ENCODE measurements around the gene SPCS3. TPM values are rescaled to one million over a fixed set of nuclear protein-coding genes. Genes with fewer than 3 reads are reported as not detected.
"Not testable (repeated sequence)": the region's sequence is repeated elsewhere in the genome, so short reads cannot be mapped to it uniquely, and the experiment has no call there.

SPCS3 gene
- total RNA-seq, 1 experiment from 2014 or later, result 117 TPM

DNA sequence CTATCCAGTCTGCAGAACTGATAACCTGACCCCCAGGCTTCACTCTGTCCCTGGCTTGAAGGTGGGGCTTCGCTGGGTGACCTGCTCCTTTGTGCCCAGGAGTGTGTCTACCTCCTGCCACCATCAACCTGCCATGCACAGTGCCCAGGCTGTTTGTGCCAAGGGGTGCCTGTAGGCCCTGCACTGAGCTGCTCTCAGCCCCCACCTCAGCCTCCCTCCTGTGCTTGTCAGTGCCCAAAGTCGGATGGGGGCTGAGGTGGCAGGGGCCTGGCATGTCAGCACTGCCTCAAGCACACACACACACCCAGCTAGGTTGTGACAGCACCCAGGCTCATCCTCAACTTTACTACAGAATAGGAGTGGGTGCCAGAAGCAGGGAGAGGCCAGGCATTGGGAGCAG is 23.5 kb downstream of the SPCS3 start:
- CTCF ChIA-PET, result no interaction called here
- peaks cover 25% of the 10 kb centered on the region for H3K36me3 Mint-ChIP-seq
- no peak overlapping the region for H3K27ac Mint-ChIP-seq
- no peak overlapping the region for H3K4me3 Mint-ChIP-seq
- H3K4me1 Mint-ChIP-seq, result peaks cover 11% of the 10 kb centered on the region
- H3K27me3 Mint-ChIP-seq (ENCODE audit: low read depth), result no peaks in the 10 kb centered on the region; the same call in 1 of the 2 replicates
- ATAC-seq (no peak), DNase-seq (ENCODE audit: low spot score) (no peak)
- no peak for TF ChIP-seq KAT7 (CRISPR knock-in tag; IDR thresholded peaks at IDR 0.05; ENCODE audit: borderline replicate concordance)
- no peak for TF ChIP-seq TCF7 (CRISPR knock-in tag; IDR thresholded peaks at IDR 0.05; ENCODE audit: low read depth)
- TF ChIP-seq SOX15 (CRISPR knock-in tag; IDR thresholded peaks at IDR 0.05), result no peak
- no peak for TF ChIP-seq CBFB (CRISPR knock-in tag; IDR thresholded peaks at IDR 0.05; ENCODE audit: low read depth)
- TF ChIP-seq, protein P1, sequence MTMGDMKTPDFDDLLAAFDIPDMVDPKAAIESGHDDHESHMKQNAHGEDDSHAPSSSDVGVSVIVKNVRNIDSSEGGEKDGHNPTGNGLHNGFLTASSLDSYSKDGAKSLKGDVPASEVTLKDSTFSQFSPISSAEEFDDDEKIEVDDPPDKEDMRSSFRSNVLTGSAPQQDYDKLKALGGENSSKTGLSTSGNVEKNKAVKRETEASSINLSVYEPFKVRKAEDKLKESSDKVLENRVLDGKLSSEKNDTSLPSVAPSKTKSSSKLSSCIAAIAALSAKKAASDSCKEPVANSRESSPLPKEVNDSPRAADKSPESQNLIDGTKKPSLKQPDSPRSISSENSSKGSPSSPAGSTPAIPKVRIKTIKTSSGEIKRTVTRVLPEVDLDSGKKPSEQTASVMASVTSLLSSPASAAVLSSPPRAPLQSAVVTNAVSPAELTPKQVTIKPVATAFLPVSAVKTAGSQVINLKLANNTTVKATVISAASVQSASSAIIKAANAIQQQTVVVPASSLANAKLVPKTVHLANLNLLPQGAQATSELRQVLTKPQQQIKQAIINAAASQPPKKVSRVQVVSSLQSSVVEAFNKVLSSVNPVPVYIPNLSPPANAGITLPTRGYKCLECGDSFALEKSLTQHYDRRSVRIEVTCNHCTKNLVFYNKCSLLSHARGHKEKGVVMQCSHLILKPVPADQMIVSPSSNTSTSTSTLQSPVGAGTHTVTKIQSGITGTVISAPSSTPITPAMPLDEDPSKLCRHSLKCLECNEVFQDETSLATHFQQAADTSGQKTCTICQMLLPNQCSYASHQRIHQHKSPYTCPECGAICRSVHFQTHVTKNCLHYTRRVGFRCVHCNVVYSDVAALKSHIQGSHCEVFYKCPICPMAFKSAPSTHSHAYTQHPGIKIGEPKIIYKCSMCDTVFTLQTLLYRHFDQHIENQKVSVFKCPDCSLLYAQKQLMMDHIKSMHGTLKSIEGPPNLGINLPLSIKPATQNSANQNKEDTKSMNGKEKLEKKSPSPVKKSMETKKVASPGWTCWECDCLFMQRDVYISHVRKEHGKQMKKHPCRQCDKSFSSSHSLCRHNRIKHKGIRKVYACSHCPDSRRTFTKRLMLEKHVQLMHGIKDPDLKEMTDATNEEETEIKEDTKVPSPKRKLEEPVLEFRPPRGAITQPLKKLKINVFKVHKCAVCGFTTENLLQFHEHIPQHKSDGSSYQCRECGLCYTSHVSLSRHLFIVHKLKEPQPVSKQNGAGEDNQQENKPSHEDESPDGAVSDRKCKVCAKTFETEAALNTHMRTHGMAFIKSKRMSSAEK (CRISPR knock-in tag; IDR thresholded peaks at IDR 0.05; ENCODE audit: borderline replicate concordance), result no peak
- no peak for TF ChIP-seq ZNF396 (CRISPR knock-in tag; IDR thresholded peaks at IDR 0.05; ENCODE audit: borderline replicate concordance)
- no peak for TF ChIP-seq PRRX2 (CRISPR knock-in tag; IDR thresholded peaks at IDR 0.05)
- TF ChIP-seq FOXK1 (CRISPR knock-in tag; IDR thresholded peaks at IDR 0.05), result no peak
- no peak for TF ChIP-seq HMGXB4 (CRISPR knock-in tag; IDR thresholded peaks at IDR 0.05)
- POLR2A ChIA-PET, result no interaction called here
- H3K9me3 Mint-ChIP-seq, result peaks cover 39% of the 10 kb centered on the region

DNA sequence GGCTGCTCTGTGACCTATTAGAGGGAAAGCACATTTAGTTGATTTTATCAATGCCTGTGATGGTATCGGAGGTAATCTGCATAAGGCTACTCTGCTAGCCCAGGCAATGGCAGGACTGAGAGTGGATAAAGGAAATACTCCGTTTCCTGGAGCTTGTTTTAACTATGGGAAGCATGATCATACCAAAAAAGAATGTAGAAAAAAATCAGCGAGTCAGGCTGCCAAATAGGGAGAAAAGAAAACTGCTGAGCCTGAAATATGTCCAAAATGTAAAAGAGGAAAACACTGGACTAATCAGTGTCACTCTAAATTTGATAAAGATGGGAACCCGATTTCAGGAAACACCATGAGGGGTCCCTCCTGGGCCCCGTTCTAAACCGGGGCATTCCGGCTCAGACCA is 25.6 kb downstream of the SPCS3 start:
- Mint-ChIP-seq H3K9me3 (peaks cover 60% of the 10 kb centered on the region), H3K36me3 (peaks cover 45% of the 10 kb centered on the region)
- CTCF ChIA-PET; DNase-seq (ENCODE audit: low spot score); POLR2A ChIA-PET; H3K27me3 Mint-ChIP-seq (ENCODE audit: low read depth); ATAC-seq; H3K4me1 Mint-ChIP-seq; H3K27ac Mint-ChIP-seq; H3K4me3 Mint-ChIP-seq: not testable (repeated sequence)

DNA sequence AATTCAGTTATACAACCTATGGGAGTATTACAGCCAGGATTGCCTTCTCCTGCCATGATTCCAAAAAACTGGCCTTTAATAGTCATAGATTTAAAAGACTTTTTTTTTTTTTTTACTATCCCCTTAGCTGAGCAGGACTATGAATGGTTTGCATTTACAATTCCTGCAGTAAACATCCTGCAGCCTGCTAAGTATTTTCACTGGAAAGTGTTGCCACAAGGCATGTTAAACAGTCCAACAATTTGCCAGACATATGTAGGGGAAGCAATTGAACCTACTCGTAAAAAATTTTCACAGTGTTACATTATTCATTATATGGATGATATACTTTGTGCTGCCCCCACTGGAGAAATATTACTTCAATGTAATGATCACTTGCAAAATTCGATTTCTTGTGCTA is 27.1 kb downstream of the SPCS3 start:
- H3K27me3 Mint-ChIP-seq (ENCODE audit: low read depth); POLR2A ChIA-PET; H3K4me3 Mint-ChIP-seq; DNase-seq (ENCODE audit: low spot score); ATAC-seq; H3K4me1 Mint-ChIP-seq; H3K27ac Mint-ChIP-seq: not testable (repeated sequence)
- Mint-ChIP-seq H3K36me3 (peaks cover 60% of the 10 kb centered on the region), H3K9me3 (peaks cover 75% of the 10 kb centered on the region)
- CTCF ChIA-PET, result interaction anchor here (0.6 kb wide), 1 partner anchor 194 kb away, joined by 3 read pairs; no protein-coding TSS in a partner anchor

- ChIA-PET CTCF (no interaction called here), POLR2A (no interaction called here)
- H3K4me1 Mint-ChIP-seq, result no peaks in the 10 kb centered on the region
- DNase-seq (ENCODE audit: low spot score), result no peak
- H3K27me3 Mint-ChIP-seq (ENCODE audit: low read depth), result no peaks in the 10 kb centered on the region
- H3K27ac Mint-ChIP-seq, result no peak overlapping the region
- H3K36me3 Mint-ChIP-seq, result peaks cover 63% of the 10 kb centered on the region
- no peak overlapping the region for H3K4me3 Mint-ChIP-seq
- no peak for ATAC-seq
- H3K9me3 Mint-ChIP-seq, result peaks cover 74% of the 10 kb centered on the region
- no peak for TF ChIP-seq HMGA2 (CRISPR knock-in tag; IDR thresholded peaks at IDR 0.05)
- TF ChIP-seq AFF4 (CRISPR knock-in tag; IDR thresholded peaks at IDR 0.05; ENCODE audit: borderline replicate concordance), result no peak
- TF ChIP-seq NFATC4 (CRISPR knock-in tag; IDR thresholded peaks at IDR 0.05), result no peak
- TF ChIP-seq, protein P2, sequence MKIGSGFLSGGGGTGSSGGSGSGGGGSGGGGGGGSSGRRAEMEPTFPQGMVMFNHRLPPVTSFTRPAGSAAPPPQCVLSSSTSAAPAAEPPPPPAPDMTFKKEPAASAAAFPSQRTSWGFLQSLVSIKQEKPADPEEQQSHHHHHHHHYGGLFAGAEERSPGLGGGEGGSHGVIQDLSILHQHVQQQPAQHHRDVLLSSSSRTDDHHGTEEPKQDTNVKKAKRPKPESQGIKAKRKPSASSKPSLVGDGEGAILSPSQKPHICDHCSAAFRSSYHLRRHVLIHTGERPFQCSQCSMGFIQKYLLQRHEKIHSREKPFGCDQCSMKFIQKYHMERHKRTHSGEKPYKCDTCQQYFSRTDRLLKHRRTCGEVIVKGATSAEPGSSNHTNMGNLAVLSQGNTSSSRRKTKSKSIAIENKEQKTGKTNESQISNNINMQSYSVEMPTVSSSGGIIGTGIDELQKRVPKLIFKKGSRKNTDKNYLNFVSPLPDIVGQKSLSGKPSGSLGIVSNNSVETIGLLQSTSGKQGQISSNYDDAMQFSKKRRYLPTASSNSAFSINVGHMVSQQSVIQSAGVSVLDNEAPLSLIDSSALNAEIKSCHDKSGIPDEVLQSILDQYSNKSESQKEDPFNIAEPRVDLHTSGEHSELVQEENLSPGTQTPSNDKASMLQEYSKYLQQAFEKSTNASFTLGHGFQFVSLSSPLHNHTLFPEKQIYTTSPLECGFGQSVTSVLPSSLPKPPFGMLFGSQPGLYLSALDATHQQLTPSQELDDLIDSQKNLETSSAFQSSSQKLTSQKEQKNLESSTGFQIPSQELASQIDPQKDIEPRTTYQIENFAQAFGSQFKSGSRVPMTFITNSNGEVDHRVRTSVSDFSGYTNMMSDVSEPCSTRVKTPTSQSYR (CRISPR knock-in tag; IDR thresholded peaks at IDR 0.05), result no peak
- TF ChIP-seq USF1 (CRISPR knock-in tag; IDR thresholded peaks at IDR 0.05), result no peak
- TF ChIP-seq ZNF671 (CRISPR knock-in tag; IDR thresholded peaks at IDR 0.05), result no peak
- TF ChIP-seq ZNF423 (CRISPR knock-in tag; IDR thresholded peaks at IDR 0.05), result no peak
- no peak for TF ChIP-seq CREM (CRISPR knock-in tag; IDR thresholded peaks at IDR 0.05)
Measured at GRCh38 chr4:176350671-176351070, 30.9 kb downstream of the SPCS3 start.

All from WTC11 (cell line).